NCI-H2107 (cell line): ENCODE results near the gene SCP2.
A peak's percentile ranks its signal among the peaks of the same experiment; 100 is the strongest.

Experiments
- DNase-seq: peaks from one replicate; lab custom pipeline; 2025; lab: John Stamatoyannopoulos, UW

The SCP2 gene

GRCh38 chr1:53037159-53037558, 110.1 kb downstream of the SCP2 start:
- DNase-seq, result no peak

- DNase-seq, result no peak
These were observed 111.5 kb downstream of the SCP2 start for GRCh38 chr1:53038566-53038965.

- no peak for DNase-seq
These were observed 116.2 kb downstream of the SCP2 start for GRCh38 chr1:53043271-53043670.

GRCh38 chr1:53044926-53045325, 117.8 kb downstream of the SCP2 start:
- no peak for DNase-seq

- no peak for DNase-seq
These were observed 119.9 kb downstream of the SCP2 start for GRCh38 chr1:53046930-53047329.

- DNase-seq, result peak; percentile 53
These were observed 121.0 kb downstream of the SCP2 start for GRCh38 chr1:53047737-53048736.

- no peak for DNase-seq
These were observed 122.0 kb downstream of the SCP2 start for GRCh38 chr1:53048960-53049573.

- DNase-seq, result no peak
These were observed 122.5 kb downstream of the SCP2 start for GRCh38 chr1:53049574-53049967.

GRCh38 chr1:53050310-53050709, 123.2 kb downstream of the SCP2 start:
- no peak for DNase-seq

GRCh38 chr1:53051676-53052075, 124.6 kb downstream of the SCP2 start:
- DNase-seq, result no peak

- DNase-seq, result no peak
These were observed 130.1 kb downstream of the SCP2 start for GRCh38 chr1:53057127-53057526.

GRCh38 chr1:53060579-53060978, 133.5 kb downstream of the SCP2 start:
- no peak for DNase-seq

GRCh38 chr1:53061123-53061858, 134.2 kb downstream of the SCP2 start:
- DNase-seq, result no peak

GRCh38 chr1:53061859-53062707, 135.0 kb downstream of the SCP2 start, which contains the start of gene PODN:
PODN (plus strand) TSS chr1:53062213; CDS start chr1:53069856, 7,643 bp downstream.
- no peak for DNase-seq

GRCh38 chr1:53062708-53063591, 135.9 kb downstream of the SCP2 start:
- DNase-seq, result no peak

GRCh38 chr1:53063744-53064515, 136.9 kb downstream of the SCP2 start:
- DNase-seq, result no peak

- no peak for DNase-seq
These were observed 138.3 kb downstream of the SCP2 start for GRCh38 chr1:53065391-53065790.

GRCh38 chr1:53066488-53066887, 139.4 kb downstream of the SCP2 start:
- DNase-seq, result no peak

- no peak for DNase-seq
These were observed 140.0 kb downstream of the SCP2 start for GRCh38 chr1:53066891-53067738.
